ENCODE data around the gene ATP6V1A. TPM values are rescaled to one million over a fixed set of nuclear protein-coding genes. Genes with fewer than 3 reads are reported as not detected.
A peak's percentile ranks its signal among the peaks of the same experiment; 100 is the strongest.
"Not testable (repeated sequence)": the region's sequence is repeated elsewhere in the genome, so short reads cannot be mapped to it uniquely, and the experiment has no call there.

The ATP6V1A gene
- total RNA-seq, 1 donor from 2014 or later = 218 TPM

DNA sequence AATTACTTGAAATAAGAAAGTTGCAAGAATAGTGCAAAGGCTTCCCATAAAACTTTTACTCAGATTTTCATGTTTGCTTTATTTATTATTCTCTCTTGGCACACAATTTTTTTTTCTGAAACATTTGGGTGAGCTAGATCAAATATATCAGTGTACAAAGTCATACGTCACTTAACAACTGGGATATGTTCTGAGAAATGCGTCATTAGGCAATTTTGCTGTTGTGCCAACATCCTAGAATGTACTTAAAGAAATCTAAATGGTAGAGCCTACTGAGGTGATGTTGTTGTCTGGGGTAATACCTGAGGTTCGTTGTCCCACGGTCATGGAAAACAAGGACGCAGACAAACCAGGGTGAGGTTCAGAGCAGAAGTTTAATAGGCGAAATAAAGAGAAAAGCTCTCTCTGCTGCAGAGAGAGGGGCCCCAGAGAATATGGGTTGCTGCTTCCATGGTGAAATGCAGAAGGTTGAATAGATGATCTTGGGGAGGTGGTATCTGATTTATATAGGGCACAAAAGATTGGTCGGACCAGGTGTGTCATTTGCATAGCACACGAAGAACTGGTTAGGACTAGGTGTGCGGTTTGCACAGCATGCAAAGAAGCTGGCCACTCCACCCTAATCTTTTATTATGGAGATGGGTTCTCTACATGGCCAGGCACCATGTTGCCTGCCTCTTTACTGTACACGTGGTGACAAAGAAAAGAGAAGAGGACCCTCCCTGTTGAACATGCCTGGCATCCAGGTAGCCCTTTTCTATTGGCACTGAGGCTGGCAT lies 82.9 kb downstream of the ATP6V1A start:
- DNase-seq = no peak

DNA sequence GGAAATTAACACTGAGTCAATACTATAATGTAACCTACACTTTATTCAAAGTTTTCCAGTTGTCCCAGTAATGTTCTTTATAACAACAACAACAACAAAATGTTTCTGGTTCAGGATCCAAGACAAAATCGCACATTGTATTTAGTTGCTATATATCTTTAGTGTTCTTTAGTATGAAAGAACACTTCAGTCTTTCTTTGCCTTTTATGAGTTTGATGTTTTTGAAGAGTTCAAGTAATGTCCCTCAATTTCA lies 84.2 kb downstream of the ATP6V1A start:
- no peak for DNase-seq

DNA sequence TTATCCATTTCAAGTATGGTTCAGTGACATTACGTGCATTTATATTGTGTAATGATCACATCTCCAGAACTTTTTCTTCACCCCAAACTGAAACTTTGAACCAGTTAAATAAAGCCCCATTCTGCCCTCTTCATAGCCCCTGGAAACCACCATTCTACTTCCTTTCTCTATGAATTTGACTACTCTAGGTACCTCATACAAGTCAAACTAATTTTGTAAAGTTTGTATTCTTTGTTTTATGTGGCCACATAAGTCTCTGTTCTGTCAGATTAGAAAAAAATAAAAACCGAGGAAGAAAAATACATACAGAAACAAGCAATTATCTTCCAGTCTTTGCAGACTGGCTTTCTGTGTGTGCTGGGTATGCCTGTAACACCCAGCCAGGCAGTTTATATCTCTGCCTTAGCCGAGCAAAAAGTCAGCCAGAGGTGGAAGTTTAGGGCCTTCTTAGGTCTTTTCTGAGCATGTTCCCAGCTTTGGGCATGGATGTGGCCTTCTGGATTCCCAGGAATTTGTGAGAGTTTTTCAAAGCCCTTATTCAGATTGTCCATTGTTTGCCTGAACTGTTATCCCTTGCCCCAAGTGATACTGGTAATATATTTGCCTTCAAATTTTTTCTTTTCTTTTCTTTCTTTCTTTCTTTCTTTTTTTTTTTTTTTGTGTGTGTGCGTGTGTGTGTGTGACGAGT lies 85.8 kb downstream of the ATP6V1A start:
- DNase-seq = no peak

DNA sequence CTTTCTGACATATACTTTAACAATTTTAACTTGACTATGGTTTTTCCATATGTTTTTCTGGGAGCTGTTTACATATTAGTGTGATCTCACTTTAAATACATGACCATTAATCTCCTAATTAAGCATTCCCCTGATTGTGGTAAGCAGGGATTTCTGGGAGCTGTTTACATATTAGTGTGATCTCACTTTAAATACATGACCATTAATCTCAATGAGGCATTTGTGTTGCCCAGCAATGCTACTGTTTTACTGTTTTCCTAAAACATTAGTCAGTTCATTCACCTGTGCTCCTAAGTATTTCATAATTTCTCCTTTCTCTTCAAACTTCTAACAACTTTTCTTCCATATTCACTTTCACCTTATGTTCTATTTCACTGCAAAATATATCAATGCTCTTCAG lies 88.1 kb downstream of the ATP6V1A start:
- DNase-seq = no peak

DNA sequence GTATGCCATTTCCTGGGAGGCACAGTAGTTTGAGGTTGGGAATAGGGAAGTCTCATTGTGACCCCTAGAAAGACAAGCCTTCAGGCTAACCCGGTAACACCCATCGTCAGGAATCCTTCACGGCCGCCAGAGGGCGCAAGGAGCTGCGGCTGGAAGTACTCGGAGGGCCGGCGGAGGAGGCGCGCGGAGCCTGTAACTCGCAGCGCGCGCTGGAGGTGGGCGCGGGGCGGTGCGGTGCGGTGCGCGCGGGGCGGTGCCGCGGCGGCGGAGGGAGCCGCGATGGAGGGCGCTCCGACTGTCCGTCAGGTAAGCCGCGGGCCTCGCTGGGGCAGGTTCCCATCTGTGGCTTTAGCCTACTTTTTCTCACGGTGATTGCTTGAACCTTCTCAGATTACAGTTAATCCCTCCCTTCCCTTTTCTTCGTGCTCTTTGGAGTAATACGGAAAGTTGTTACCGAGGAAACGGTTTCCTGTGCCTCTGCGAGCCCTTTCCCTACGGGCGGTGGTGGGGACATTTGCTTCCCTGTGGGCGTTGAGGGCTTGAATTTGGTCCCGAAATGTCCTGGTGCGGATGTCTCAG lies 91.9 kb downstream of the ATP6V1A start, which contains the start of gene GRAMD1C:
TSS of gene GRAMD1C (plus strand) at position 158 of the 579 bp plus-strand sequence. CDS start at position 280, 122 bp downstream.
- DNase-seq = peak; percentile 68

DNA sequence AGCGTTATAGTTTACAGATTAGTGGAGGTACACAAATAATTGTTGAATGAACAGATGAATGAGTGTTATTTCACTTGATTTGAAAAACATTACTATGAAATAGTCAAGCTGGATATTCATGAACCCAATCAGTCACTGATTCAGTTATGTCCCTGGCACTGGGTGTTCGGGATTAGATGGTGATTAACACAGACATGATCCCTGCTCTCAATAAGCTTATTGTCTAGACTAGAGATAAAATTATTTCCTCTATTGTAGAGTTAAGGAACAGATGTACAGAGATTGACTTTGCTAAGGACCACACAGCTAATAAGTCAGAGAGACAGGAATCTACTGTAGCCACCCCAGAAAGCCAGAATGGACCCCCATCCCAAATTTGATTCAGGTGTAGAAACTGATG lies 92.7 kb downstream of the ATP6V1A start:
- DNase-seq = no peak

DNA sequence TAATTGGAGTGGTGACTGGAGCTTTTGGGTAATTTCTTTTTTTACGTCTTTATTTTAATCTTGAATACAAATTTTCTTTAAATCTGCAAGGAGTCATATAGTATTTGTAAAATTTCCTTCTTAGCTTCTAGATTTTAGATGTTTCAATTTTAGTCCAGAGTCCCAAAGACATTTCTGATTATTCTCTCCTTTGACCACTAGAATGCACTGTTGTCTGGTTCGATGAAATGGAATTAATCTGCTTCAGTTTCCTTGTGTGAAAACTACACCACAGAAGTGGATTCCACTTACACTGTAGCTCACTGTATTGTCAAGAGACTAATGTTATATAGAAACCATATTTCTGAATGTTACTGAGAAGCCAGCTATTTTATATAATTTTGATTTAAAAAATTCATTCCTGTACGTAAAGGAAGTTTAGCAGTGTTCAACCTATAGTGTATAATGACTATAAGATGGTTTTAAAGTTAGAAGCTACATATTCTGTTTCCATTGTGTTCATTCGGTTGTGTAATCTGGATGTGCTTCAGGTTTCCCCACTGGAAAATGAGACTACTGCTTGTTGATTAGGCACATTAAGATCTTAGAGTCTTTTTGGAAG lies 97.9 kb downstream of the ATP6V1A start:
- DNase-seq = no peak

DNA sequence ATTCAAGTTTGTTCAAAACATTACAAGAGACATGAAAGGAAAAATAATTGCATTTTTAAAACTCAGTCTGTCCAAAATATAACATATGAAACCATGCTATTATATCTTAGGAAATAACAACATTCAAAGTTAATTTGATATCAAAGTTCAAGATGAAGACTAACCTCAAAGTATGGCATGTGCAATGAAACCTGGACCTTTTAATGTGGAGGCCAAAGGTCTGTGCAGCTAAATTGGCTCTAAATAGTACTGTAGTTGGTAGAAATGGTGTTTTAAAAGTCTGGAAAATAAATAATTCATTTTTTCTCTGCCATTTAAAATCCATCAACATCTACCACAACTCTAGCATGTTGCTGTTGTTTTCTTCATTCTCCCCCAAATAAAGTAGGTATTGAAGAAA lies 100.4 kb downstream of the ATP6V1A start:
- no peak for DNase-seq

DNA sequence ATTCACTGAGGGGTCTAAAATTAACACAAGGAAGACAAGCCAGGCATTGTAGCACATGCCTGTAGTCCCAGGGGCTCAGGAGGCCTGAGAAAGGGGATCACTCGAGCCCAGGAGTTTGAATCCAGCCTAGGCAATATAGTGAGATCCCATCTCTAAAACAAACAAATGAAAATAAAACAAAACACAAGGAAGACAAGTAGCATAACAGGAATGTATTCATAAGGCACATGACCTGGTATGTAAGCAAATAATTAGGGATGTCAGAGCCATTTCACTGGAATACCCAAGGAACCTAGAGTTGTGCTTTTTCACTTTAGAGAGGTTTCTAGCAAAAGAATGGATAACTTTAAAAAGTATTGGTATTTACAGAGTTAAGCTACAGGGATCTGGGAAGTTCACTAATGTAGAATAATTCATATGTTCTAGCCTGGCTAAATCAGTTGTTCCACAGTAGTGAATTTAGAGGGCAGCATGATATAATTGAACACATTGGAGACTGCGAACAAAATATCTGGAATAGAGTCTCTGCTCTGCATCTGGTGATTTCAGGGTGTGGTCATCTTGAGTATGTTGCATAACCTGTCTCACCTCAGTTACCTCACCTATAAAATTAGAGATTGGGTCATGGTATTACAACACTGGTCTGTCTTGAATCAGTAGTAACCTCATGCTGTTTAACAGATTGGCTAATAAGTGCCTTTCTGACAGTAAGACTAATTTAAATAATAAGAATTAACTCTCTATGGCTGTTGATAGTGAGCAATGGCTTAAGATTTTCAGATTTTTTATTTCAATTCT lies 101.0 kb downstream of the ATP6V1A start:
- no peak for DNase-seq

DNA sequence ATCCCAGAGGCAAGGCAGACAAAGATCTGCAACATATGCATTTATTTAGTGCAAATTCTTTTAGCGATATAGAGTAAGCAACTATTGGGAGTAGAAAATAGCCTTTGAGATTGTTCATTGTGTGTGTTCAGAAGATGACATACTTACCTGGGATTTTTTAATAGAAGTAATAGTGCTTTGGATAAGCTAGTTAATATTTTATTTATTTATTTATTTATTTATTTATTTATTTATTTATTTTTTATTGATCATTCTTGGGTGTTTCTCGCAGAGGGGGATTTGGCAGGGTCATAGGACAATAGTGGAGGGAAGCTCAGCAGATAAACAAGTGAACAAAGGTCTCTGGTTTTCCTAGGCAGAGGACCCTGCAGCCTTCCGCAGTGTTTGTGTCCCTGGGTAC lies 102.2 kb downstream of the ATP6V1A start:
- DNase-seq = not testable (repeated sequence)

DNA sequence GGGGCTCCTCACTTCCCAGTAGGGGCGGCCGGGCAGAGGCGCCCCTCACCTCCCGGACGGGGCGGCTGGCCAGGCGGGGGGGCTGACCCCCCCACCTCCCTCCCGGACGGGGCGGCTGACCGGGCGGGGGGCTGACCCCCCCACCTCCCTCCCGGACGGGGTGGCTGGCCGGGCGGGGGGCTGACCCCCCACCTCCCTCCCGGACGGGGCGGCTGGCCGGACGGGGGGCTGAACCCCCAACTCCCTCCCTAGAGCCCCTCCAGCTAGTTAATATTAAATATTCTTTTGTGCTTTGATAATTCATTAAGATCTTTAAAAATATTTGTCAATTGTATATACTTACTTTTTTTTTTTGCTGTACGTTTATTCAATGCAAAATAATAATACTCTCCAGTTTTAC lies 103.0 kb downstream of the ATP6V1A start:
- not testable (repeated sequence) for DNase-seq

DNA sequence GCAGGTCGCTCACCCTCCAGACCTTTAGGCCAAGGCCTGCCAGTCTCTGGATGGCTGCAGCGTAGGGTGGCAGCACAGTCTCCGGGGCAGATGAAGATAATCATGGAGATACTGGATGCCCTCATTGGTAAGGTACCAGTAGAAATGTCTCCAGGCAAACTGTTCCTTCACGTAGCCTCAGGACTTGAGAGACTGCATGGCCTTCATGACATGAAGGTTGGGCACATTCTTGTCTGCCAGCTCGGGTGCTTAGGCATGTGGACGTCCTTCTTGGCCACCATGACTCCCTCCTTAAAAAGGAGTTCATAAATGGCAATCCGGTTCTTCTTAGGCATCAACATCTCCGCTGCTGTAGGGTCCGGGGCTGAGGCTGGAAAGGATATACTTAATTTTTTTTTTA lies 103.6 kb downstream of the ATP6V1A start:
- DNase-seq = not testable (repeated sequence)

DNA sequence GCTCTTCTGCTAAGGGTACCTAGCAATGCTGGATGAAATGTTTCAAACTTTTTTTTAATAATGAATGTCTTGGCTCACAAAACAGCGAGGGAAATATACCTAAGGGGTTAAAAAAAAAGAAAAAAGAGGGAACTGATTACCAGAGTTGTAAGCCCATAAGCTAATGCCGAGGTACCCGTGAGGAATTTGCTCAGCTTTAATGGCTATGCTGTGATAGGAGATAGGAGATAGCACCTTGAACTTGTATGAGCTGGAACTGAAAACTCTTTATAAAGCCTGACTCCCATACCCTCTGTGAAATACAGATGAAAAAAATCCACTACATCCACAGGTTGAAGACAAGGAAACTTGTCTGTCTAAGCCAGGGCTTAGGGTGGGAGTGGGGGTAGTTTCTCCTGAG lies 105.7 kb downstream of the ATP6V1A start:
- DNase-seq = no peak

Other genes starting within 250 kb of the ATP6V1A start
- gene SPICE1, start 231.9 kb upstream of the ATP6V1A start, total RNA-seq = 11.1 TPM
- 6.2 TPM for gene SIDT1, start 214.5 kb upstream of the ATP6V1A start, total RNA-seq
- 21.5 TPM for gene USF3, start 50.4 kb upstream of the ATP6V1A start, total RNA-seq
- 86.4 TPM for gene NAA50, start 786 bp upstream of the ATP6V1A start, total RNA-seq
- gene GRAMD1C, start 91.8 kb downstream of the ATP6V1A start, total RNA-seq = 5.0 TPM
- 12.2 TPM for gene ZDHHC23, start 201.0 kb downstream of the ATP6V1A start, total RNA-seq

Data from occipital lobe (tissue), 2 donors.